HG03103 (cell line): Measurements from ENCODE around the gene NOMO2.
"Not testable (repeated sequence)": the region's sequence is repeated elsewhere in the genome, so short reads cannot be mapped to it uniquely, and the experiment has no call there.

Experiments
- ATAC-seq: cut with Tn5 transposase; IDR thresholded peaks from one replicate; pipeline ENCODE4 v1.9.1; 2021; ENCODE audit warnings: low read depth; ENCODE audit not compliant: unreplicated experiment

The NOMO2 gene

DNA sequence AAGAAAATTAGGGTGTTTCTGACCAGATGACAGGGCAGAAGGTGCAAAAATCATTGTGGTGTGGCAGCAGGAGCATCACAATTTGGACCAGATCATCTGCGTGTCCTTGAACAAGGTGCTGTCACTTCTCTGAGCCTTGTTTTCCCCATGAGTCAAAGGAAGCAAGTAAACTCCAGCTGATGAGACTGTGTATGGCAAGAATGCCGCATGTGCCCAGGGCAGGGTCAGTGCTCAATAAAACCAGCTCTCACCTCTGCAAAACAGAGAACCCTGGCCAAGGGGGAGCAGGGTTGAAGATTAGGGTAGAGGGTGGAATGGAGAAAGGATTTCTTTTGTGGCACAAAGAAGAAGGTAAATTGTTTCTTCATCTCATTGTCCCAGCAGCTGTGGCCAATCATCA, 17.4 kb upstream of the NOMO2 start:
- not testable (repeated sequence) for ATAC-seq

DNA sequence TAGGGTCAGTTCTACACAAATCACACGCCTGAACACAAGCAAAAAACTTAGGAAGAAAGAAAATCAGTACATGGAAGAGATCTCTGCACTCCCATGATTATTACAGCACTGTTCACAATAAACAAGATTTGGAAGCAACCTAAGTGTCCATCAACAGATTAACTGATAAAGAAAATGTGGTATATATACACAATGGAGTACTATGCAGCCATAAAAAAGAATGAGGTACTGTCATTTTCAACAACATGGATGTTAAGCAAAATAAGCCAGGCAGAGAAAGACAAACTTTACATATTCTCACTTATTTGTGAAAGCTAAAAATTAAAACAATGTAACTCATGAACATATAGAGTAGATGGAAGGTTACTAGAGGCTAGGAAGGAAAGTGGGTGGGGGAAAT, 16.0 kb upstream of the NOMO2 start:
- not testable (repeated sequence) for ATAC-seq

DNA sequence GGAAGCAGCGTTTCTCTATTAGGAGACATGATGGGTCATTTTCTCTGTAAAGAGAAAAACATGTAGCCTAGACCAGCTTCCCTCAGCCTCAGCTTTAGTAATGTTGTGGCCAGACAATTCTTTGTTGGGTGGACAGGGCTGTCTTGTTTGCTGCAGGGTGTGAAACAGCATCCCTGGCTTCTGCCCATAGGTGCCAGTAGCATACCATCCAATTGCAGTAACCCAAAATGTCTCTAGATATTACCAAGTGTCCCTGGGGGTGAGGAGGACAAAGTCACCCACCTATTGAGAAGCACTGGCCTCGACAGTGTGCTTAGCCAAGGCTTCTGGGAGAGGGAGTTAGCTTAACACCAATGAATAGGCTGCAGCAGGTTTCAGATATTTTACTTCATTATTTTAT, 14.0 kb upstream of the NOMO2 start:
- ATAC-seq, result not testable (repeated sequence)

DNA sequence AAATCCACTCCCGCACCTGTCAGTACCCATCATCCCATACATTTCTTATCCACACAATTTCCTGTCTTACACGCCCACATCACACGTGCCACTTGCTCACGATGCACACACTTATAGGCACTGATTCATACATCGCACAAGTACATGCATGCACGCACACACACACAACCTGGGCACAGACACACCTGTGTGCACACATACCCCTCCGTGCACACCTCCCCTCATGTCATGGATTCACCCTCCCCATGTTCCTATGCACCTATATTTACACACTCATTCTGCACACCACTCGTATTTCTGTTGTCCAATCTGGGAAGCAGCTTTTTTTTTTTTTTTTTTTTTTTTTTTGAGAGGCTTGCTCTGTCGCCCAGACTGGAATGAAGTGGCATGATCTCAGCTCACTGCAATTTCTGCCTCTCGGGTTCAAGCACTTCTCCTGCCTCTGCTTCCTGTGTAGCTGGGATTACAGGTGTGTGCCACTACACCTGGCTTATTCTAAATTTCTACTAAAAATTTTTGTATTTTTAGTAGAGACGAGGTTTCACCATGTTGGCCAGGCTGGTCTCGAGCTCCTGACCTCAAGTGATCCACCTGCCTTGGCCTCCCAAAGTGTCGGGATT, 13.5 kb upstream of the NOMO2 start:
- not testable (repeated sequence) for ATAC-seq

DNA sequence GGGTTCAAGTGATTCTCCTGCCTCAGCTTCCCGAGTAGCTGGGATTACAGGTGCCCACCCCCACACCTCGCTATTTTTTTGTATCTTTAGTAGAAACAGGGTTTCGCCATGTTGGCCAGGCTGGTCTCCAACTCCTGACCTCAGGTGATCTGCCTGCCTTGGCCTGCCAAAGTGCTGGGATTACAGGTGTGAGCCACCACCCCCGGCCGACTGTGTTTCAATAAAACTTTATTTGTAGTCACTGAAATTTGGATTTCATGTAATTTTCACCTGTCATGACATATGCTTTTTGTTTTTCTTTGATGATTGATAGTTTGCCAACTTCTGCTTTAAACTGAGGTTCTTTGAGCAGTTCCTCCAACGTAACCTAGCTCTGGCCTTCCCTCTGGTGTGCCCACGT, 12.0 kb upstream of the NOMO2 start:
- not testable (repeated sequence) for ATAC-seq

DNA sequence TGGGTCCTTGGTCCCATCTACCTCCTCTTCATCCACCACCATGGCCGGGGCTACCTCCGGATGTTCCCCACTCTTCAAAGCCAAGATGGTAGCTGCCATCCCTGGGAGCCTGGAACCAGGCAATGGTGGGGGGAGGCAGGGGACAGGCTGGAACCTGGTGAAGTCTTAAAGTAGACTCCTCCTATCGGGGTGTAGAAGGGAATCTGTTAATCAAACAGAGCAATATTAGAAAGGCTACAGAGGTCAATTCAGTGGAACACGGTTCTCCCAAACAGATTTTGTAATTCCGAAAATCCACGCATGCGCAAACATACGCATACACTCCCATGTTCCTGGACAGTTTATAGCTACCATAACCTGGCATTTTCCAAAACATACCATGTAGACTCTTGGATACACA, 11.1 kb upstream of the NOMO2 start:
- not testable (repeated sequence) for ATAC-seq

DNA sequence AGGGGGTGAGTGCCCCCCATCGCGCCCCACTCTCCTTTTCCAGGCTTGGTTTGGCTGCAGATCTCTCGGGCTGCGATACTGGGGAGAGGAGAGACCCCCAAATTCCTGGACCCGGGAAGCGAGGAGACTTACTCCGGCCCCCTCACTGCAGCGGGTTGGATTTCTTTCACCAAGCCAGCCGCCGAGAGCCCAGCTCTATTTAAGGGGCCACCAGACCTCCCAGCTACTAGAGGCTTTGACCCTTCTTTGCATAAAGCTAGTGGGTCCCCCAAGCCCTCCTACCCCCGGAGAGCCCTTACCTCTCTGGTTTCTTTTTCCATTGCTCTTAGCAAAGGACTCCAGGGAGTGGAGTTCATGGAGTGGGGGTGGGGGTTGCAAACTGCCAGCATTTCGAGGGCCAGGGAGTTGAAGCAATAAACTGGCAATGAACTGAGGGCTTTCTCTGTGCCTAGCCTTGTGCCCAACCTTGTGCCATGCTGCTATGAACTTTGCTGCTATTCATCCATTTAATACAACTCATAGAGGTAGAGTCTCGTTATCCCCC, 9.5 kb upstream of the NOMO2 start:
- ATAC-seq, result not testable (repeated sequence)

DNA sequence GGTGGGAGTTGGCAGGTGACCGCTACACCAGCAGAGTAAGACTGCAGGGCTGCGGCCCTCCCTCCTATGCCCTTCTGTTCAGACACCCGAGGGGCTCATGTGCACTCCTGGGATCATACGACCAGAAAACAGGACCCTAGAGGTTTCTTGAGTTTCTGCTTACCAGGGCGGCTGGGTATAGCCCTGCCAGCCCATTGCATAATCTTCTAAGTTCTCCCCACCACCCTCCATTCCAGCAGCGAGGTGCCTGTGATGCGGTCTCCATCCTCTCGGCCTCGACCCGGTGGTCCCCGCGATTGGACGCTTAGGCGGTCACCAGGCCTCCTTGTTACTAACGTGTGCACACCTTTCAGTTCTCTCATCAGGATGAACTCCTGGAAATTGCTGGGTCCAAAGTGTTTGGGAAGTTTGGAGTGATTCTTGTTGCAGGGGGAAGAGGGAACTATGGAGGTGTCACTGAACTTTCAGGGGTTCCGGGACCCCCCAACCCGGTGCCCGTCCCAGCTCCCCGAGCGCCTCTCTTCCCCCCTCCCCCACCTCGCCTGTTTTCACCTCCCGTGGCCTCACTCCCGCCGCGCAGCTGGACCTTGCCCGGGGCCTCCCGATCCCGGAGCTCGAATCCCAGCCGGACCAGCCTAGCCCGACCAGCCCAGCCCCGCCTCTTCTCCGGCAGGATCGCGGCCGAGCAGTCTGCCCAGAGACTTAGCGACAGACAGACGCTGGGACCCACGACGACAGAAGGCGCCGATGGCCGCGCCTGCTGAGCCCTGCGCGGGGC, 8.8 kb upstream of the NOMO2 start:
- ATAC-seq, result not testable (repeated sequence)

DNA sequence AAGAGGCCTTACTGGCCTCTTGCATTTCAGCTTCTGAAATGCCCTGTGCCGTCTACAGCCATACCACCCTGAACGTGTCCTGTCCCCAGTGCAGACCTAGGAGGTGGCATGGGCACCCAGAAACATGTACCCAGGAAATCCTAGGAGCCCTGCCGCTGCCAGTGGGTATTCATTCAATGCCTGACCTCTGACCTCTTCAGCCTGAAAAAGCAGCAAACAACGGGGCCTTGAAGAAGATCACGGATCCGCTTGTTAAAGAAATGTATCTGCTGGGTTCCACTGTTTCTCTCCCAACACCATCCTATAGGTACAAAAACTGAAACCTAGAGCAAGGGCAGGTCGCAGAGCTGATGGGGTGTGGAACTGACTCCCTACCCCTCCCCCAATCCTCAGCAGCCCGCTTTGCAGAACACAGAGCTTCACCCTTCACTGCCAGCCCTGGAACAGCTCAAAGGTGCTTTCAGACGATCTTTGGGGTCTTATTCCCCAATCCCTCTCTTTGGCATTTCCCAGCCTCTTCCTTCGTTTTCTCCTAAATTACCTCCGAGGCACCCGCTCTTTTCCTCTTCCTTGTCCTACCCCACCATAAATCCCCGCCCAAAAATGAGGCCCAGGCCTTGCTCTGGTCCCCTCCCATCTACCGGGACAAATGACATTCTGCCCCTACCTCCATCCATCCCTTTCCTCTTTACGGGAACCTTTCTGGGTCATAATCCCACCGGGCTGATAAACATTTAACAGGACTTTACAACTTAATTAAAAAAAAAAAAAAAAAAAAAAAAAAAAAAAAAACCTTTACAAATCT, 1.3 kb downstream of the NOMO2 start:
- not testable (repeated sequence) for ATAC-seq

DNA sequence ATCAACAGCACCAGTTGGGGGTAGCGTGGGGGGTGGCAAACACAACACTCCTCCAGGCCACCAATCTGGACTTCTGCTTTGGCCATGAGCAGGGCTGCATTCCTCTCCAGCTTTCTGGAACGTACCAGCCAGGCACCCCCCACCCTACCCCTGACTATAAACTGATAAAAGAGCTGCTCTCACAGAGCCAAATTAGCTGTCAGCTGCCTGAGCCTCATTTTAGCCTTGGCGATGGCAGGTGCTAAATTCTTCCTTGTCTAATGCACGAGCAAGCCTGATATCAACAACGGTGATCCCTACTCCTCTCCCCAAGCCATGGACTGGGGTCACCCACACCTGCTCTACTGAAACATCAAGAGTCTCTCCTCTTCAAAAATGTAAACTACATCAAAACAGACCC, 8.2 kb downstream of the NOMO2 start:
- not testable (repeated sequence) for ATAC-seq

DNA sequence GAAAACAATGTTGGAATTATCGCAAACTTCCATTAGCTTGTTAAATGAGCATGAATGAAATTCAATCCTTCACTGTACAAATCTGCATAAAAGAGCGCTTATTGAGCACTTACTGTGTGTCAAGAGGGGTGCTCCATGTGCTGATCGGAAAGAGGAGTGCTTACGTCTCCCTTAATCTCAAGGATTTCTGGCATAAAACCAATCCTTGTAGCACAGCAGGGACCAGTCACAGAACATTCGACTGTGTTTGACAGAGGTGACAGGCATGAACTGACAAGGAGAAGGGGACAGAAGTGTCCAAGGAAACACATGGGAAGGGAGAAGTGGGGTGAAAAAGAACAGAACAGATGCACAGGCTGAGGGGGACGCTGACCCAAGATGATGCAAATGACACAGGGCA, 14.5 kb downstream of the NOMO2 start:
- ATAC-seq, result not testable (repeated sequence)

DNA sequence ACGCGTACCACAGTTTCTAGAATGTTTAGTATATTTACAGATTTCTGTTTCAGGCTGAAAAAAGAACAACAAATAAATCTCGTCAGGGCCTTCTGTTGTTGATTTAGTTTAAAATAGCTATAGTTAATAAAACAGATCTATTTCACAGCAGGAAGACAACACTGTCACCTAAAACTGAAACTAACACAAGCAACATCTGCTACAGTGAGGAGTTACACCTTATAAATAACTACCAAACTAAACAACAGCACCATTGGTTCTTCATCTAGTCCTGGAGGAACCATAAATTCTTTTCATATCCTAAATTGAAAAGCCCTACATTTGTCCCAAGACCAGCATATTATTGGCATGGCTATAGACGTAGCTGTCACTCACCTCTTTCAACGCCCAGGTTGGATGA, 15.0 kb downstream of the NOMO2 start:
- ATAC-seq, result not testable (repeated sequence)

DNA sequence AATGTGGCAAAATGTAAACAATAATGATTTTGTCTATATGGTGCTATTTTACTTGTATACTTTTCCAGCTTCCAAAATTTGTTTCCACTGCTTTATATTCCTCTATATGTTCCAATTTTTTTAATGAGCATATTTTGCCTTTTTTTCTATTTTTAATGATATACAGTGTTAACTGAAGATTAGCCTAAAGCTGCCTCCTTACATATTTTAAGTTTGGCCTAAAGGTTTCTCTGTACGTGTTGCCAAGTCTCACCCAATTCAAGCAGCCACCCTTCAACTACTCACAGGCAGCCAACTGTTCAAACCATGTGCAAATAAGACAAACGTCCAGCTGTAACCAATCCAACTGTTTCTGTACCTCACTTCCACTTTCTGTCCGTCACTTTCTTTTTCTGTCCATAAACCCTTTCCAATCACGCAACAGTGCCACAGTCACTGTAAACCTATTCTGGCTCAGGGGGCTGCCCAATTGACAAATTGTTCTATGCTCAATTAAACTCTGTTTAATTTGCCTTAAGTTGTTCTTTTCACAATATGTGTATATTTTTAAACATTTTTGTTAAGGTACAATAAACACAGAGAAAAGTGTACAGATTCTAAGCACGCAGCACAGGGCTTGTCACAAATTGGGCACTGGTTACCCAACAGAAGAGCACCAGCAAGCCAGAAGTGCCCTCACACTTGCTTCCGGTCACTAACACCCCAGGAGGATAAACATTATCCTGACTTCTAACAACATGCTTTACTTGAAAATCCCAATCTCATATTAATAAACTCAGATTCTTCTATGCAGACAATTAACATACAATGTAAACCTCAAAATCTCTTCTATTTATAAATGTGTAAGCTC, 17.4 kb downstream of the NOMO2 start:
- not testable (repeated sequence) for ATAC-seq

DNA sequence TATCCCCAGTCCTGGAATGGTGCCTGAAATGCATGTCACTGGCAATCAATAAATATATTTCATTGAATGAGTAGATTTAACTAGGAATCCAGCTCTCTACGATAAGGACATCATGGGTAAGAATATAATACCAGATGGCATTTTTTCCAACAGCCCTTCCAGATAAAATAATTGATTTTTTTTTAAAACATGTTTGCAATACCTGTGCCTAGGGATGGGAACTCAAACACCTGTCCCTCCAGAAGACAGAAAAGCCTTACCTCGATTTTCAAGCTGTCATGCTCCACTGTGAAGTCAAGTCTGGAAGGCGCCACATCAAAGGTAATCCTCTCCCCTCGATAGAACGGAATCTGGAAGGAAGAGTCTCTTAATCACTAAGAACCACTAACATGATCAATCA, 20.0 kb downstream of the NOMO2 start:
- ATAC-seq, result not testable (repeated sequence)

DNA sequence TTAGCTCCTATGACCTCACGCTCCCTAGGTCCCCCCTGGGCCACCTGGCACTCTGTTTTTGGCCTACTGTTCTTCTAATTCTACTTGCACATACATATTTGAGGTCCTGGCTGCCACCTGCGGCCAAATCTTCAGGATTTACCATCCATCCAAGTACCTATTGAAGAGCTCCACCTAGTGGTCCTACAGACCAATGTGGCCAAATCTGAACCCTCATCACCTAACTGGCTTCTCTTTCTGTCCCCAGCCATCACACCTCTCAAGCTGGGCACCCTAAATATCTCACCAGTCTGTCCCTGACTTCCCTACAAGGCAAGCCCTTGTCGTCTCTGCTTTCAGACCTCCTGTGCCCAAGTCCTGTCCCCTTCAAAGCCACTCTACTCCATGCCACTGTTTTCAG, 24.9 kb downstream of the NOMO2 start:
- not testable (repeated sequence) for ATAC-seq

DNA sequence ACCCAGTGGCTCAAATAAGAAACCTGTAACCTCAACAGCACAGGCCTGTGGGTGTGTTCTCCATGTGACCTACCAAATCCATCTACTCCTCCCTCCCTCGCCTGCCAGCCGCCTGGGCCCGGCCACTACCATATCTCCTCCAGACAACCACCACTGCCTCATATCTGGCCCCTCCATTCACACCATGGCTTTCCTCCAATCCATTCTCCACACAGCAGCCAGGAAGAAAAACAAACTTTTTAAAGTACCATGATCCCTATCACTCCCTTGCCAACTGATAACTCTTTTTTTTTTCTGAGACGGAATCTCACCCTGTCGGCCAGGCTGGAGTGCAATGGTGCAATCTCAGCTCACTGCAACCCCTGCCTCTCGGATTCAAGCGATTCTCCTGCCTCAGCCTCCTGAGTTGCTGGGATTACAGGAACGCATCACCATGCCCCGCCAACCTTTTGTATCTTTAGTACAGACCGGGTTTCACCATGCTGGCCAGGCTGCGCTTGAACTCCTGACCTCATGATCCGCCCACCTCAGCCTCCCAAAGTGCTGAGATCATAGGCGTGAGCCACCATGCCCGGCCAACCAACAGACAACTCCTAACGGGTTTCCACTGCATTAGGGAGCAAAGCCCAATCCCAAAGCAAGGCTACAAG, 26.3 kb downstream of the NOMO2 start:
- not testable (repeated sequence) for ATAC-seq

DNA sequence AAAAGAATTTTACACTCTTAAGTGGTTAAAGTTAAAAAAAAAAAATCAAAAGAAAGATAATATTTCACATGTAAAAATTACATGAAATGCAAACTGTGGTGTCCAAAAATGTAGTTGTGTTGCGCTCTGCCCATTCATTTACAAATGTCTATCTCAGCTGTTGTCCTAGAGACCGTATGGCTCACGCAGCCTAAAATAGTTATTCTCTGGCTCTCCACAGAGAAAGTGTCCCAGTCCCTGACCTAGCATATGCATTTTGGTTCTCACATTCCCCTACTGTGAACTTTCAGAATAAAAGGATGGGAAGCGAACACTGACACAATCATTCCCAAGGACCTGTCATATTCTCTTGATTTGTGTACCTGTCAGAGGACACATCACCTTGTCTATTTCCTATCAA, 27.6 kb downstream of the NOMO2 start:
- ATAC-seq, result not testable (repeated sequence)

DNA sequence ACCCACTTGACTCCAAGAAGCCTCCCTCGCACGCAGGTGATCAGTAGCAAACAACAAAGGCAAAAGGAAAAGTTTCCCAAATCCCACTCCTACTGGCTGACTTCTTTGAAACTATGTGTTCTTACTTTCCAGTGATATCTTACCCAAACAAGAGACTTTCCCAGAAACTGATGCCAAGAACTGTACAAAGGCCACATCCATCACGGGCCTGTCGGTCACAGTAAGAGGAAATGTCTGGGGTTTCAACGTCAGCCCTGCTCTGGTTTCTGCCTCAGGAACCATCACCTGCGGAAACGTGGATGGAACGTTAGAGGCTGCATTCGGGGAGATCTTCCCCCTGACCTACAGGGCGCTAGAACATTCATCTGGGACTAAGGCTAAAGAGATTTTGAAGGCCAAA, 30.6 kb downstream of the NOMO2 start:
- not testable (repeated sequence) for ATAC-seq

DNA sequence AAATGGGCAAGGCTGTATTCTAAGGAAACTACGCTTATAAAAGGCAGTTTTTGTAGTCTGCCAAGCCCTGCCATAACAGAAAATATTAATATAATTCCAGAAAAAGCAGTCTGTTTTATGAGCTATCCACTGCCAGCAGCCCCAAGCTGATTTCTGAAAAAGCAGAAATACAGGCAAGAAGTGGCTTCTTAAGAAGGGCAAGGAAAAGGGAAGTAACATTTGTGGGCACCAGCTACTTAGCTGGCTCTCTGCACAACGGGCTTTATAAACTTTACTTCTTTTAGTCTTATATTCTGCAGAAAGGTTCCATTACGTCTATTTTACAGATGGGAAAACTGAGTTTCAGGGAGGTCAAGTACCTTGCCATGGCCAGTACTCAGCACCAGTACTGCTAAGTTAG, 31.6 kb downstream of the NOMO2 start:
- not testable (repeated sequence) for ATAC-seq

DNA sequence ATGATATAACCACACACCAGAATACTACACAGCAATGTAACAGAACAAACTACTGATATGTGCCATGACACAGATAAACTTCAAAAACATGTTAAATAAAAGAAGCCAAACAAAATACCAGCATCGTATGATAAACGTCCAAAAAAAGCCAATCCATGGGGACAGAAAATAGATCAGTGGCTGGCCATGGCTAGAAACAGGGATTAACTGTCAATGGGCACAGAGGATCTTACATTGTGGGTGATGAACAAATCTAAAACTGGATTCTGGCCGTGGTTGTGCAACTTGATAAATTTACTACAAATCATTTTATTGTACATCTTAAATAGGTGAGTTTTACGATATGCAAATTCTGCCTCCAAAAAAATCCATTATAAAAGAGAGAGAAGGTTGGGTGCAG, 35.4 kb downstream of the NOMO2 start:
- not testable (repeated sequence) for ATAC-seq
